ENCODE data around the gene BRMS1L. TPM values are rescaled to one million over a fixed set of nuclear protein-coding genes. Genes with fewer than 3 reads are reported as not detected.
A peak's percentile ranks its signal among the peaks of the same experiment; 100 is the strongest.

BRMS1L gene
- total RNA-seq, 1 experiment from 2014 or later, result 4.8 TPM

GRCh38 chr14:35809597-35809996, 16.5 kb upstream of the BRMS1L start:
- no peaks in the 10 kb centered on the region for H3K36me3 ChIP-seq (ENCODE audit: low read depth, low read length)
- H3F3A ChIP-seq (ENCODE audit: low read length, unreplicated experiment), result no peaks in the 10 kb centered on the region
- no TSS peak for BruUV-seq (replicated peaks)
- peaks cover 17% of the 10 kb centered on the region for H3K4me1 ChIP-seq (ENCODE audit: insufficient read depth, low read length)
- no peaks in the 10 kb centered on the region for H3K27me3 ChIP-seq (ENCODE audit: low read length)
- H3K27ac ChIP-seq (ENCODE audit: low read length), result no peak overlapping the region
- DNase-seq, result no peak
- intact Hi-C loops (cut with micrococcal nuclease), result loop anchor here (5.0 kb wide), 1 partner anchor 62 kb away; no protein-coding TSS in a partner anchor
- H3K9me2 ChIP-seq (replicated peaks; ENCODE audit: low read length), result no peaks in the 10 kb centered on the region
- TF ChIP-seq CTCF (conservative IDR thresholded peaks at IDR 0.05; ENCODE audit: low read depth, low read length), result no peak
- no peak for TF ChIP-seq EZH2phosphoT487 (IDR thresholded peaks at IDR 0.05; ENCODE audit: borderline replicate concordance, low read length)
- no peak for TF ChIP-seq EZH2 (IDR thresholded peaks at IDR 0.05; ENCODE audit: low read length, unreplicated experiment)
- H3K4me2 ChIP-seq (ENCODE audit: low read length), result no peak overlapping the region
- CTCF ChIA-PET, result interaction anchor here (0.5 to 0.6 kb wide), 3 partner anchors 61 to 340 kb away, joined by 4 to 6 read pairs (median 4); no protein-coding TSS in a partner anchor
- no peak for ATAC-seq
- H3K79me2 ChIP-seq (ENCODE audit: low read length), result peaks cover 38% of the 10 kb centered on the region
- H3K9ac ChIP-seq (ENCODE audit: low read length), result no peak overlapping the region
- peak overlapping the region; percentile 71 for H3K4me3 ChIP-seq (ENCODE audit: low read length)
- H2AFZ ChIP-seq (ENCODE audit: low read length), result no peak overlapping the region
- POLR2A ChIA-PET (ENCODE audit: unreplicated experiment), result interaction anchor here (1.1 kb wide), 1 partner anchor 16 kb away, joined by 3 read pairs; the partner anchor contains the start of gene BRMS1L
- H4K20me1 ChIP-seq (ENCODE audit: low read length), result peaks cover 18% of the 10 kb centered on the region
- no peaks in the 10 kb centered on the region for H3K9me3 ChIP-seq (ENCODE audit: low read length)

- H3K9ac ChIP-seq (ENCODE audit: low read length), result no peak overlapping the region
- ATAC-seq (no peak), DNase-seq (no peak)
- no peak overlapping the region for H3K27ac ChIP-seq (ENCODE audit: low read length)
- ChIA-PET CTCF (no interaction called here), POLR2A (ENCODE audit: unreplicated experiment) (no interaction called here)
- H4K20me1 ChIP-seq (ENCODE audit: low read length), result peaks cover 17% of the 10 kb centered on the region
- H3K9me2 ChIP-seq (replicated peaks; ENCODE audit: low read length), result no peaks in the 10 kb centered on the region
- no peak for TF ChIP-seq EZH2 (IDR thresholded peaks at IDR 0.05; ENCODE audit: low read length, unreplicated experiment)
- TF ChIP-seq EZH2phosphoT487 (IDR thresholded peaks at IDR 0.05; ENCODE audit: borderline replicate concordance, low read length), result no peak
- no peak for TF ChIP-seq CTCF (conservative IDR thresholded peaks at IDR 0.05; ENCODE audit: low read depth, low read length)
- peaks cover 26% of the 10 kb centered on the region for H3K79me2 ChIP-seq (ENCODE audit: low read length)
- no peak overlapping the region for H3K4me2 ChIP-seq (ENCODE audit: low read length)
- intact Hi-C loops (cut with micrococcal nuclease), result loop anchor here (10.0 kb wide), 3 partner anchors 276 to 596 kb away; partner anchors contain the start of gene INSM2
- H3K36me3 ChIP-seq (ENCODE audit: low read depth, low read length), result no peaks in the 10 kb centered on the region
- no peak overlapping the region for H3K4me3 ChIP-seq (ENCODE audit: low read length)
- no peak overlapping the region for H2AFZ ChIP-seq (ENCODE audit: low read length)
- H3F3A ChIP-seq (ENCODE audit: low read length, unreplicated experiment), result no peaks in the 10 kb centered on the region
- peaks cover 17% of the 10 kb centered on the region for H3K4me1 ChIP-seq (ENCODE audit: insufficient read depth, low read length)
- BruUV-seq (replicated peaks), result no TSS peak
- H3K9me3 ChIP-seq (ENCODE audit: low read length), result no peaks in the 10 kb centered on the region
- no peaks in the 10 kb centered on the region for H3K27me3 ChIP-seq (ENCODE audit: low read length)
These were observed 15.2 kb upstream of the BRMS1L start for GRCh38 chr14:35810963-35811362.

DNA sequence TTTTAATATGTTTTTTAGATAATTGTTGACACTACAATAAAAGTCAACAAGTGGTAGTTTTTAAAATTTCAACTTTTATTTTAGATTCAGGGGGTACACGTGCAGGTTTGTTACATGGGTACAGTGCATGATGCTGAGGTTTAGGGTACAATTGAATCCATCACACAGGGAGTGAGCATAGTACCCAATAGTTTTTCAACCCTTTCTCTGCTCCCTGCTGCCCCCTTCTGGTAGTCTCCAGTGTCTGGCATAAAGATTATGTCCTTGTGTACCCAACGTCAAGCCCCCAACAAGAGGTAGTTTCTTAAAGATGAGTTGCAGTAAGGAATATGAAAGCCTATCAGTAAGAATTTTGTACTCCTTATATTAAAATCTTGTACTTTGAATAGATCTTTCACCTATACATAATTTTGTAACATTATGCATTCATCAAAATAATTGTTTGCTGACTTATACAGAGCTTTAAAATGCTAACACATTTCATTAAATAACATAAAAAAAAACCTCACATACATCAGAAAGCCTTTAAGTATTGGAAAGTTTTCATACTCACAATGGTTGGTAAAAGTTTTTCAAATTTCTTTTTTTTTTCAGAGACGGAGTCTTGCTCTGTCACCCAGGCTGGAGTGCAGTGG, 11.7 kb upstream of the BRMS1L start:
- Histone ChIP-seq H4K20me1 (ENCODE audit: low read length) (no peaks in the 10 kb centered on the region), H3K79me2 (ENCODE audit: low read length) (no peaks in the 10 kb centered on the region), H3K4me1 (ENCODE audit: insufficient read depth, low read length) (no peaks in the 10 kb centered on the region), H3K27ac (ENCODE audit: low read length) (no peak overlapping the region), H3K27me3 (ENCODE audit: low read length) (no peaks in the 10 kb centered on the region), H3K4me2 (ENCODE audit: low read length) (no peak overlapping the region), H2AFZ (ENCODE audit: low read length) (no peak overlapping the region), H3K36me3 (ENCODE audit: low read depth, low read length) (no peaks in the 10 kb centered on the region), H3F3A (ENCODE audit: low read length, unreplicated experiment) (no peaks in the 10 kb centered on the region), H3K9me2 (replicated peaks; ENCODE audit: low read length) (no peaks in the 10 kb centered on the region), H3K4me3 (ENCODE audit: low read length) (no peak overlapping the region), H3K9me3 (ENCODE audit: low read length) (no peaks in the 10 kb centered on the region), H3K9ac (ENCODE audit: low read length) (no peak overlapping the region)
- POLR2A ChIA-PET (ENCODE audit: unreplicated experiment), result no interaction called here
- no peak for TF ChIP-seq EZH2 (IDR thresholded peaks at IDR 0.05; ENCODE audit: low read length, unreplicated experiment)
- peak; percentile 80 for TF ChIP-seq CTCF (conservative IDR thresholded peaks at IDR 0.05; ENCODE audit: low read depth, low read length)
- BruUV-seq (replicated peaks), result no TSS peak
- DNase-seq (peak; percentile 74), ATAC-seq (peak; percentile 64)
- intact Hi-C loops (cut with micrococcal nuclease), result loop anchor here (5.0 to 10.0 kb wide), 4 partner anchors 127 to 600 kb away; partner anchors contain the start of gene INSM2
- CTCF ChIA-PET, result interaction anchor here (0.6 to 0.7 kb wide), 2 partner anchors 421 to 1344 kb away, joined by 3 to 7 read pairs; no protein-coding TSS in a partner anchor

Measured in PC-3 (cell line).